ENCODE results near the gene BTD. TPM values are rescaled to one million over a fixed set of nuclear protein-coding genes. Genes with fewer than 3 reads are reported as not detected.

BTD gene
- total RNA-seq, 1 experiment from 2014 or later: 7.2 TPM

GRCh38 chr3:15631426-15632211 is 30.1 kb downstream of the BTD start:
- peaks cover 44% of the 10 kb centered on the region for H3K4me1 Mint-ChIP-seq (ENCODE audit: insufficient read depth, unreplicated experiment)
- intact Hi-C loops (cut with micrococcal nuclease): loop anchor here (2.0 to 5.0 kb wide), 4 partner anchors 51 to 615 kb away; partner anchors contain the start of gene ANKRD28
- no peak overlapping the region for H3K4me3 Mint-ChIP-seq (ENCODE audit: unreplicated experiment)

GRCh38 chr3:15632212-15632580 is 30.7 kb downstream of the BTD start:
- no peak for DNase-seq (ENCODE audit: unreplicated experiment)
- H3K36me3 Mint-ChIP-seq (ENCODE audit: insufficient read depth, unreplicated experiment): no peaks in the 10 kb centered on the region
- H3K4me3 Mint-ChIP-seq (ENCODE audit: unreplicated experiment): no peak overlapping the region
- no peaks in the 10 kb centered on the region for H3K9me3 Mint-ChIP-seq (ENCODE audit: unreplicated experiment)
- H3K27me3 Mint-ChIP-seq (ENCODE audit: insufficient read depth, unreplicated experiment): no peaks in the 10 kb centered on the region
- peaks cover 47% of the 10 kb centered on the region for H3K4me1 Mint-ChIP-seq (ENCODE audit: insufficient read depth, unreplicated experiment)
- POLR2A ChIA-PET: interaction anchor here (3.5 kb wide), 1 partner anchor 15 kb away, joined by 24 read pairs; no protein-coding TSS in a partner anchor
- intact Hi-C loops (cut with micrococcal nuclease): loop anchor here (5.0 kb wide), 2 partner anchors 165 to 430 kb away; partner anchors contain the start of gene ANKRD28
- no peak for TF ChIP-seq CTCF (IDR thresholded peaks at IDR 0.05; ENCODE audit: unreplicated experiment)
- BruUV-seq (replicated peaks): no TSS peak
- CTCF ChIA-PET: interaction anchor here (1.0 to 2.0 kb wide), 3 partner anchors 14 to 179 kb away, joined by 3 to 8 read pairs (median 4); no protein-coding TSS in a partner anchor
- peak overlapping the region; percentile 89 for H3K27ac Mint-ChIP-seq (ENCODE audit: low read depth, unreplicated experiment)

More at GRCh38 chr3:15631426-15632211, 30.1 kb downstream of the BTD start:
- DNase-seq (ENCODE audit: unreplicated experiment): peak; percentile 14
- Mint-ChIP-seq H3K27me3 (ENCODE audit: insufficient read depth, unreplicated experiment) (no peaks in the 10 kb centered on the region), H3K9me3 (ENCODE audit: unreplicated experiment) (no peaks in the 10 kb centered on the region), H3K27ac (ENCODE audit: low read depth, unreplicated experiment) (peak overlapping the region; percentile 89), H3K36me3 (ENCODE audit: insufficient read depth, unreplicated experiment) (no peaks in the 10 kb centered on the region)
- CTCF ChIA-PET: interaction anchor here (0.6 to 2.3 kb wide), 7 partner anchors 13 to 167 kb away, joined by 3 to 24 read pairs (median 4); no protein-coding TSS in a partner anchor
- no TSS peak for BruUV-seq (replicated peaks)
- POLR2A ChIA-PET: interaction anchor here (0.5 to 3.5 kb wide), 8 partner anchors 15 to 550 kb away, joined by 3 to 24 read pairs (median 6); no protein-coding TSS in a partner anchor
- TF ChIP-seq CTCF (IDR thresholded peaks at IDR 0.05; ENCODE audit: unreplicated experiment): no peak

GRCh38 chr3:15633159-15633558 is 31.6 kb downstream of the BTD start:
- TF ChIP-seq CTCF (IDR thresholded peaks at IDR 0.05; ENCODE audit: unreplicated experiment): no peak
- no peak overlapping the region for H3K4me3 Mint-ChIP-seq (ENCODE audit: unreplicated experiment)
- H3K9me3 Mint-ChIP-seq (ENCODE audit: unreplicated experiment): no peaks in the 10 kb centered on the region
- BruUV-seq (replicated peaks): no TSS peak
- ChIA-PET POLR2A (interaction anchor here (1.5 to 5.2 kb wide), 3 partner anchors 13 to 225 kb away, joined by 5 to 51 read pairs (median 9); no protein-coding TSS in a partner anchor), CTCF (interaction anchor here (1.0 to 2.0 kb wide), 3 partner anchors 13 to 178 kb away, joined by 3 to 8 read pairs (median 4); no protein-coding TSS in a partner anchor)
- H3K27me3 Mint-ChIP-seq (ENCODE audit: insufficient read depth, unreplicated experiment): no peaks in the 10 kb centered on the region
- H3K36me3 Mint-ChIP-seq (ENCODE audit: insufficient read depth, unreplicated experiment): no peaks in the 10 kb centered on the region
- peaks cover 53% of the 10 kb centered on the region for H3K4me1 Mint-ChIP-seq (ENCODE audit: insufficient read depth, unreplicated experiment)
- no peak for DNase-seq (ENCODE audit: unreplicated experiment)
- intact Hi-C loops (cut with micrococcal nuclease): loop anchor here (5.0 kb wide), 2 partner anchors 164 to 429 kb away; partner anchors contain the start of gene ANKRD28
- peak overlapping the region; percentile 83 for H3K27ac Mint-ChIP-seq (ENCODE audit: low read depth, unreplicated experiment)

Measured in MCF 10A (cell line).